DMS53 treated with DMSO at 0.1 percent for 48 hours (cell line): Measurements from ENCODE around the gene ENSA.
"Not testable (repeated sequence)": the region's sequence is repeated elsewhere in the genome, so short reads cannot be mapped to it uniquely, and the experiment has no call there.

Experiments used
- DNase-seq: peaks from one replicate; lab custom pipeline; 2025; ENCODE audit not compliant: unreplicated experiment; lab: John Stamatoyannopoulos, UW

The ENSA gene

DNA sequence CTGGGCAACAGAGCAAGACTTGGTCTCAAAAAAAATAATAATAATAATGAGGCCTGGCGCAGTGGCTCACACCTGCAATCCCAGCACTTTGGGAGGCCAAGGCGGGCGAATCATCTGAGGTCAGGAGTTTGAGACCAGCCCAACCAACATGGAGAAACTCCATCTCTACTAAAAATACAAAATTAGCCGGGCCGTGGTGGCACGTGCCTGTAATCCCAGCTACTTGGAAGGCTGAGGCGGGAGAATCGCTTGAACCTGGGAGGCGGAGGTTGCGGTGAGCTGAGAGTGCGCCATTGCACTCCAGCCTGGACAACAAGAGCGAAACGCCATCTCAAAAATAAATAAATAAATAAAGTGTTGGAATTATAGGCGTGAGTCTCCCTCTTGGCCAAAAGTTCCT lies 47.5 kb downstream of the ENSA start:
- not testable (repeated sequence) for DNase-seq

DNA sequence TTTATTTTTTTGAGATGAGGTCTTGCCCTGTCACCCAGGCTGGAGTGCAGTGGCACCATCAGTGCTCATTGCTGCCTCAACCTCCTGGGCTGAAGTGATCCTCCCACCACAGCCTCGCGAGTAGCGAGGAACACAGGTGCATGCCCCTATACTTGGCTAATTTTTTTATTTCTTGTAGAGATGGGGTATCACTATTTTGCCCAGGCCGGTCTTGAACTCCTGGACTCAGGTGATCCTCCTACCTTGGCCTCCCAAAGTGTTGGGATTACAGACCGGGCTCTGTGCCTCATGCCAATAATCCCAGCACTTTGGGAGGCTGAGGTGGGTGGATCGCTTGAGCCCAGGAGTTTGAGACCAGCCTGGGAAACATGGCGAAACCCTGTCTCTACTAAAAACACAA lies 48.0 kb downstream of the ENSA start:
- not testable (repeated sequence) for DNase-seq

DNA sequence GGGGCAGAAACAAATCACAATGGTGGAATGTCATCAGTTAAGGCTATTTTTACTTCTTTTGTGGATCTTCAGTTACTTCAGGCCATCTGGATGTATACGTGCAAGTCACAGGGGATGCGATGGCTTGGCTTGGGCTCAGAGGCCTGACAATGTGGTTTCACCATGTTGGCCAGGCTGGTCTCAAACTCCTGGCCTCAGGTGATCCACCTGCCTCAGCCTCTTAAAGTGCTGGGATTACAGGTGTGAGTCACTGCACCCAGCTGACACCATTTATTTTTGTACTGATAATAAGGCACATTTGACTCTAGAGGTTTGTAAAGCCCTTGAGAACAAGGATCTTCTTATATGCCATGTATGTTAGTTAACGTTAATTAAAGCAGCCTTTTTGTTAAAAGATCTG lies 48.4 kb downstream of the ENSA start:
- not testable (repeated sequence) for DNase-seq

- peak; percentile 54 for DNase-seq
These were observed 49.3 kb downstream of the ENSA start for GRCh38 chr1:150579945-150580642.

DNA sequence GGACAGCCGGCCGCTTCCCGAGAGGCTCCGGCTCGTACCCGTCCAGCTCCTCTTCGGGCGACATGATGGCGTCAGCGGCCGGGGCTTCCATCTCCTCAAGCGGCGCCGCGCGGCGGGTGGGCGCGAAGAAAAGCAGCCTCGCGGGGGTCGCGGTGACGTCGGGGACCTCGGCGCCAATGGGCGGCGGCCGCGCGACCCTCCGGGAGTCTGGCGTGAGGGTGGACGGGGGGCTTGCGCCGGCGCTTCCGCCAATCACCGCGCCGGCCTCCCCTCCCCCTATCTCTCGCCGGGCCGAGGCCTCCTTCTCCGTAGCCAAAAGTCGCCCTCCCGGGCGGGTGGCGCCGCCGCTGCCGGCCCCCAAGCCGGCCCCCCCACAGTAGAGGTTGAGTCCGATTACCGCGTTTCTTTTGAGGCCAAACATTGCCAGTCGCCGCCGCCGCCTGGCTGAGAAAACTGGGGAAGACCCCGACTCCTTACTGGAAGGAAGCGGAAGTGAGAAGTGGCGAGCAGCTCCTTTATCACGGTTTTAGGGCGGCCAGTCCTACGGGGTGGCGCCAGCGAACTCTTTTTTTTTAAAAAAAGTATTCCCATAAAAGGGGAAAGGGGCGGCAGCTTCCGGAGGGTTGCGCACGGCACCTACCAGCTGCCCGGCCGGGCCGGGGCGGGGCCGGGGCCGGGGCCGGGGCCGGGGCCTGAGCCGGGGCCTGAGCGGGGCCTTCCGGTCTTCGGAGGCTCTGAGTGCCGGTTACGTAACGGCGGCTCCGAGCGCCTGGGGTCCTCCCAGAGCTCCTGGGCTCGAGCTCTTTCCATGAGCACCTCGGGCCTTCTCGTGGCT lies 50.1 kb downstream of the ENSA start, which contains the start of gene MCL1:
MCL1 (minus strand) TSS at position 501 of the 835 bp plus-strand sequence; CDS start at position 421, 80 bp downstream.
- peak; percentile 92 for DNase-seq

DNA sequence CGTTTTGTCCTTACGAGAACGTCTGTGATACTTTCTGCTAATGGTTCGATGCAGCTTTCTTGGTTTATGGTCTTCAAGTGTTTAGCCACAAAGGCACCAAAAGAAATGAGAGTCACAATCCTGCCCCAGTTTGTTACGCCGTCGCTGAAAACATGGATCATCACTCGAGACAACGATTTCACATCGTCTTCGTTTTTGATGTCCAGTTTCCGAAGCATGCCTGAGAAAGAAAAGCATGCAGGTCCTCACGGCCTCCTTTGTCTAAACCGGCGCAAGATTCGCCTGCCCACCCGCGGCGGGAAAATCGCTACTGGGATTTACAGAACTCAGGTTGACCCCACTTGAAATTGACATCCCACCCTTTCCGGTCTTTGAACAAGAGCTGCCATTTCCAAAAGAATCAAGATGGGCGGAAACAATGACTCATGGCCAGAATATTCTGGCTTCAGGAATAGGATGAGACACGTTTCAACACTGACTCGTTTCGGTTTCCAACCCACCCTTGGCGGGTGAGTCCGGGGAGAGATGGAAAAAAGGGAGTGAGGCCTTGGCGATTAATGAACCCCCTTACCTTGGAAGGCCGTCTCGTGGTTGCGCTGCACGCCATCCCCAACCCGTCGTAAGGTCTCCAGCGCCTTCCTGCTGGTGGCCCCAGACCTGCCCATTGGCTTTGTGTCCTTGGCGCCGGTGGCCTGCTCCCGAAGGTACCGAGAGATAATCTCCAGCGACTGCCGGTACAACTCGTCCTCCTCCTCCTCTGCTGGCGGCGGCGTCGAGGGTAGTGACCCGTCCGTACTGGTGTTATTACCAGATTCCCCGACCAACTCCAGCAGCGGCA lies 50.9 kb downstream of the ENSA start:
- peak; percentile 23 for DNase-seq

DNA sequence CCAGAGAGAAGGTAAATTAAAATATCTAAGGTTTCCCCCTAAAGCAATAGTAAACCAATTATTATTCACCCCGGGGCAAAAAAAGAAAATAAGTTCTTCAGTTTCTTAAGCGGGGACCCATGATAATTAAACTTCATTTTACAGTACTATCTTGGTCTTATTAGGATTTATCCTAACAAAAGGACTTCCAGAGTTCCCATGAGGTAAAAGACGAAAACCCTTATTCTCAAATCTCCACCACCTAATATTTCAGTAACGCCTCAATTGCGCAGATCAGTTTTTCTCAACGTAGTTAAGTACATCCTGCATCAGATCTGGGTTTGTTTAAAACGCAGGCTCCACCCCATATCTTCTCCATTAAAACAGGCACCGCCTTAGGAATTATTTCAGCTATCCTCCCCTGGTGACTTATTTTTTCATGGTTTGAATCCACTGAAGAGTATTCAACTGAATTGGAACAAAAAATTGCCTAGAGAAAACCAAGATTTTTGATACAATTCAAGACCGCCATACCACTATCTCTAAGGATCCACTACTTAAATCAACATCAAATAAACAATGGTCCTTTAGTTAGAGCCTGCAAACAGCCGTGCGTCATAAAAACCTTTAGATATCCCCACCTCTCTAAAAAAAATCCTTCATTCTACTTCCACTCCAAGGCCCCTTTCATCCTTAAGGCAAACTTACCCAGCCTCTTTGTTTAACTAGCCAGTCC lies 51.7 kb downstream of the ENSA start:
- DNase-seq = no peak

GRCh38 chr1:150576794-150577556 lies 52.4 kb downstream of the ENSA start:
- DNase-seq = no peak

- DNase-seq = no peak
These were observed 53.1 kb downstream of the ENSA start for GRCh38 chr1:150576367-150576711.

DNA sequence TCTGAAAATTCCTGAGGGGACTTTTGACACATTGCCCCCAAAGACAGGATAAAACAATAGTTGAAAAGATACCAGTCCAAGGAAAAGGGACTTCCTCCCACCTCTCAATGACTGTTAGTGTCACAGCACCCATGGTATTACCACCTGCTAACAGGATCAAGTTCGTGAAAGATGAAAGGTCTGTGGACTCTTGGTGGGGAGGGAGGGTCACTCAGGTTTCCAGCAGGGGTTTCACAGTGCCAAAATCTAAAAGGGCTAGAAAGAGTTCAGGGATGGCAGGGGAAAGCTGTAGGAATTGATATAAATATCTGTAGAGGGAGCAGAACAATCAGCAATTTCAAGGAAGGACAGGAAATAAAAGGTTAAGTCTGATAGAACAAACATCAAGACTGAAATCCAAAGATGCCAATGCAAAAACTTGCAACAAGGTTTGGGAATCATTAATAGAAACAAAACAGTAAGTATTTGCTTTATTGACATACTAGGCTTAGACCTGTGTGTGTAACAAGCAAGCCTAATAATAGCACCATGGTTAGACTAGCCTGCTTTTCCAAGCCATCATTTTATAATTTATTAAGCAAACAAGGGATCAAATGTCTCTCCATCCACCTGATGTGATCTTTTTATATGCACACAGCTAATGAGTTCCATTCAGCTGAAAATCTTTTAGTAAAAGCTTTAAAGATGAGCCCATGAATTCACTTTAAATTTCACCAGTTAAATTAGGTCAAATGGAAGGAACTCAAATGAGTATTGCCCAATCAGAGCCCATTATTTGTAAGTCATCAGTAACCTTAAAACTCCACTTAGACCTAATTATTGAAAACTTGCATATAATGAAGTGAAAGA lies 53.7 kb downstream of the ENSA start:
- DNase-seq = no peak

DNA sequence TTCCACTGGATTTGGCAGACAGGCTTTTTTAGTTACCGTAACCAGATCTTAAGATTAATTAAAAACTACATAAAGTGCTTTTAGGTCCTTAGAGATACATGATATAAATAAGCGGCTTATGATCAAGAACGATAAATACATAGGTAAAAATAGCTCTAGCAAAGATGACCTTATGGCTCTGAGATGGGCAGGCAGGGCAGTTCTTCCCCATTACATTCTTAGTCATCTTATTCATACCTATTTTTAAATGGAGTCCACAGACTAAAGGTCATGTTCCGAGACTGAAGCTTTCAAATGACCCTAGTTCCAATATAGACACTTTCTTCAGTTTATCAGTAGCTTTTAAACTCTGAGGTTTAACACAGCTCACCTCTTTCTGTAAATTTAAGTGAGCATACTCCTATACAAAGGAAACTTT lies 54.3 kb downstream of the ENSA start:
- no peak for DNase-seq

GRCh38 chr1:150574260-150575071 lies 54.9 kb downstream of the ENSA start:
- no peak for DNase-seq

GRCh38 chr1:150573648-150574071 lies 55.8 kb downstream of the ENSA start:
- DNase-seq = not testable (repeated sequence)

DNA sequence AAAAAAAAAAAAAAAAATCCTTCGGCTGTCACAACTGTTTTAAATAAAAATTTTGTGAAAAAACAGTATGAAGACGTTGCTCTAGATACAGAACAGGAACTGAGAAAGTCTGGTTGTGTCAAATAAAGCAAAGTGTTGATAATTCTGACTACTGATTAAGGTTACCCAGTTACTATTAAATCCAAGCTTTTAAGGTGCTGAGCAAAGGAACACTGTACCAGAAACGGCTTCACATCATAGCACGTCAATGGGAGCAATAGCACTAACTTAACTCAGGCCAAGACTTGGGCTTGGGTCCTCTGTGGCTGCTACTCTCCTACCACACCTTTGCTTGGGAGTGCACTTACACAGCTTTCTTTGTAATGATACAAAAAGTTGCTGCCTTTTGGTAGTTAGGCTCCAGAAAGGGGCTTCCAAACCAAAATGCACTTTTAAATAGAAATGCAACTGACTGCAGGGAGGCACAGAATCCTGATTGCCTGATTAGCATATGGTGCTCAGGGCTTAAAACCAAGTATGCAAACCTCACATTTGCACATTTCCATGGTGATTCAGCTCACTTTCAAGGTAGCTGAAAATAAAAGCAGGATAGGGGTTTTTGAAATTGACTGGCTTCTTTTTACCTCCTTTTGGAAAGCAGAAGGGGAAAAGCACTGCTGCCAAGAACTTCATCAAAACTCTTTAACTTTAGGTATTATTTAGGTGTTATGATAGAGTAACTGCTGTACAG lies 56.3 kb downstream of the ENSA start:
- no peak for DNase-seq
